IMR-90 (cell line): ENCODE data around the gene IGF1.

Experiments
- CEBPB ChIP-seq: IDR thresholded peaks from 2 replicates; pipeline ENCODE4 v1.6.1; 2012; ENCODE audit warnings: low read depth, low read length, improper control_type of control experiment
- CTCF ChIP-seq: conservative IDR thresholded peaks from 2 replicates; pipeline ENCODE4 v1.5.1; 2012; ENCODE audit warnings: mild to moderate bottlenecking, low read depth, low read length, improper control_type of control experiment
- POLR2A ChIP-seq: IDR thresholded peaks from 2 replicates; pipeline ENCODE4 v1.6.1; 2012; ENCODE audit warnings: mild to moderate bottlenecking, low read depth, low read length
- RAD21 ChIP-seq: IDR thresholded peaks from 2 replicates; pipeline ENCODE4 v1.6.1; 2012; ENCODE audit warnings: low read length, improper control_type of control experiment
- RCOR1 ChIP-seq: IDR thresholded peaks from 2 replicates; pipeline ENCODE4 v1.6.1; 2012; ENCODE audit warnings: mild to moderate bottlenecking, low read length, improper control_type of control experiment; ENCODE audit not compliant: insufficient replicate concordance
- RFX5 ChIP-seq: IDR thresholded peaks from 2 replicates; pipeline ENCODE4 v1.8.0; 2012; ENCODE audit warnings: low read depth, mild to moderate bottlenecking, low read length, moderate library complexity
- SMC3 ChIP-seq: fragments of 150-350 bp; IDR thresholded peaks from 2 replicates; pipeline ENCODE4 v1.6.1; 2016; ENCODE audit warnings: low read depth, mild to moderate bottlenecking, antibody characterized with exemption, low read length, moderate library complexity

- TF ChIP-seq CTCF (no peak), POLR2A (no peak), CEBPB (no peak), SMC3 (no peak), RAD21 (no peak), RFX5 (no peak), RCOR1 (no peak)
Measured at GRCh38 chr12:102347811-102348210, 132.6 kb downstream of the IGF1 start.
